ENCODE data around the gene ZNF557. TPM values are rescaled to one million over a fixed set of nuclear protein-coding genes. Genes with fewer than 3 reads are reported as not detected.

Gene ZNF557
- total RNA-seq, 1 donor from 2014 or later, result 14.0 TPM

DNA sequence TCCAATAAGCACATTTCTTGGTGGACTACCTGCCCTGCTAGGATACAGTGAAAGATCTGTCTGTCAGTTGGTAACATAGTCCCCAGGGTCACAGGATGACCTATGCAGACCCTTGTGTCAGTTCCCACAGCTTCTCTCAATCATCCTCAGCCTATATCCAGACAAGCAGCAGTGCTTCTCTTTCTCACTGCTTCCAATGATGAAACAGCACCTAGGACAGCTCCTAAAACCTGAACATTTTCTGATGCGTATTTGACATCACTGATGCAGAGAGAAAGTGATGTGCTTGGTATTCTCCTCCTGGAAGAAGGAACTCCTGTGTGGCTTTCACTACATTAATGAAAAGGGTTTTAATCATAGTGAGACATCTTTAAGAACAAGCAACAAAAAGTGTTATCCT is 43.7 kb downstream of the ZNF557 start:
- FAIRE-seq (no peak), DNase-seq (ENCODE audit: low read depth) (no peak)
- Histone ChIP-seq H3K4me3 (ENCODE audit: low read depth, low read length) (no peak overlapping the region), H3K27me3 (ENCODE audit: control insufficient read depth, insufficient read depth, low read length) (no peaks in the 10 kb centered on the region), H3K36me3 (ENCODE audit: control insufficient read depth, insufficient read depth, low read length) (no peaks in the 10 kb centered on the region)
- TF ChIP-seq, protein P1, sequence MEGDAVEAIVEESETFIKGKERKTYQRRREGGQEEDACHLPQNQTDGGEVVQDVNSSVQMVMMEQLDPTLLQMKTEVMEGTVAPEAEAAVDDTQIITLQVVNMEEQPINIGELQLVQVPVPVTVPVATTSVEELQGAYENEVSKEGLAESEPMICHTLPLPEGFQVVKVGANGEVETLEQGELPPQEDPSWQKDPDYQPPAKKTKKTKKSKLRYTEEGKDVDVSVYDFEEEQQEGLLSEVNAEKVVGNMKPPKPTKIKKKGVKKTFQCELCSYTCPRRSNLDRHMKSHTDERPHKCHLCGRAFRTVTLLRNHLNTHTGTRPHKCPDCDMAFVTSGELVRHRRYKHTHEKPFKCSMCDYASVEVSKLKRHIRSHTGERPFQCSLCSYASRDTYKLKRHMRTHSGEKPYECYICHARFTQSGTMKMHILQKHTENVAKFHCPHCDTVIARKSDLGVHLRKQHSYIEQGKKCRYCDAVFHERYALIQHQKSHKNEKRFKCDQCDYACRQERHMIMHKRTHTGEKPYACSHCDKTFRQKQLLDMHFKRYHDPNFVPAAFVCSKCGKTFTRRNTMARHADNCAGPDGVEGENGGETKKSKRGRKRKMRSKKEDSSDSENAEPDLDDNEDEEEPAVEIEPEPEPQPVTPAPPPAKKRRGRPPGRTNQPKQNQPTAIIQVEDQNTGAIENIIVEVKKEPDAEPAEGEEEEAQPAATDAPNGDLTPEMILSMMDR (IDR thresholded peaks at IDR 0.05; ENCODE audit: insufficient read depth, low read length, severe bottlenecking), result no peak

DNA sequence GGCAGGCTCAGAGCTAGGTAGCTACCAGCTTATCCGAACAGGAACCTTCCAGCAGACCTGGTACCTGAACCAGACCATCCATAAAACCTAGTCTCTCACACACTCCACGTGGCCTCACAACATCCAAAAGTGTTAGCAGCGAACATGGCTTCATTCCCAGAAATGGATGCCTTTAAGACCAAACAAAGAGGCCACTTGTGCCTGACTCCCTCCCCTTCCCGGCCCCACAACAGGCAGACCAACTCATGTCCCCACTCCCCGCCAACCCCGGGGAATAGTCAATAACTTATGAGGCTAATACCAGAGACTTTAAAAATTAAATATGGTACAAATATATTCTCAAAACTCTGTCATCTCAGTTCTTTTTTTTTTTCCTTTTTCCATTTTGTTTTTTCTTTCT is 46.2 kb downstream of the ZNF557 start:
- TF ChIP-seq, protein P1 (IDR thresholded peaks at IDR 0.05; ENCODE audit: insufficient read depth, low read length, severe bottlenecking), result no peak
- FAIRE-seq (no peak), DNase-seq (ENCODE audit: low read depth) (no peak)
- H3K4me3 ChIP-seq (ENCODE audit: low read depth, low read length), result no peak overlapping the region
- H3K27me3 ChIP-seq (ENCODE audit: control insufficient read depth, insufficient read depth, low read length), result no peaks in the 10 kb centered on the region
- no peaks in the 10 kb centered on the region for H3K36me3 ChIP-seq (ENCODE audit: control insufficient read depth, insufficient read depth, low read length)

DNA sequence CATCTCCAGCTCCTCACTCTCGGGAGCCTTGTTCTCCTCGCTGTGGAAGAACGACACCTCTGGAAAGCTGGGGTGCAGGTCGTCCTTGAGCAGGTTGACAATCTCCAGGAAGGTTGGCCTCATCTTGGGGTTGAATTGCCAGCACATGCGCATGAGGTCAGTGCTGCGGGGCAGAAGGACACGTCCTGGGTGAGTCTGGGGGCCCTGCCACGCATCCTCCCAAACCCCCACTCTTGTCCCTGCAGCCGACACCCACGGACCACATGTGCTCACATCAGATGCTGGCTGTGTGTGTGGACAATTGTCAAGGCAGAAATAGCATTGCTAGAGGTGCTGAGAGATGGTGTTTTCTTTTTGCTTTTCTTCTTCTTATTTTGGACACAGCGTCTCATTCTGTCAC is 47.7 kb downstream of the ZNF557 start:
- TF ChIP-seq, protein P1 (IDR thresholded peaks at IDR 0.05; ENCODE audit: insufficient read depth, low read length, severe bottlenecking), result no peak
- Histone ChIP-seq H3K36me3 (ENCODE audit: control insufficient read depth, insufficient read depth, low read length) (no peaks in the 10 kb centered on the region), H3K27me3 (ENCODE audit: control insufficient read depth, insufficient read depth, low read length) (no peaks in the 10 kb centered on the region), H3K4me3 (ENCODE audit: low read depth, low read length) (no peak overlapping the region)
- no peak for DNase-seq (ENCODE audit: low read depth)
- no peak for FAIRE-seq

DNA sequence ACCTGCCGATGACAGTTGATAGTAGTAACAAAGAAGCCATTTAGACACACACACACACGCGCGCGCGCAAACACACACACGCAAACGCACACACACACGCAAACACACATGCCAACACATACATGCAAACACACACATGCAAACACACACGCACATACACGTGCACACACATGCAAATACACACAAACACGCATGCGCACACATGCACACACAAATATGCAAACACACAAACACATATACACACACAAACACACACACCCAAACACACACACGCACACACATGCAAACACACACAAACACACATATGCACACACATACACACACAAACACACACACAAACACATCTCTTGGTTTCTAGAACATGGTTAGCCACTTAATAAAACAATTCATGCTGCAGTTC is 50.1 kb downstream of the ZNF557 start:
- no peaks in the 10 kb centered on the region for H3K36me3 ChIP-seq (ENCODE audit: control insufficient read depth, insufficient read depth, low read length)
- DNase-seq (ENCODE audit: low read depth) (no peak), FAIRE-seq (peak; percentile 64)
- H3K27me3 ChIP-seq (ENCODE audit: control insufficient read depth, insufficient read depth, low read length), result no peaks in the 10 kb centered on the region
- TF ChIP-seq, protein P1 (IDR thresholded peaks at IDR 0.05; ENCODE audit: insufficient read depth, low read length, severe bottlenecking), result no peak
- H3K4me3 ChIP-seq (ENCODE audit: low read depth, low read length), result no peak overlapping the region

DNA sequence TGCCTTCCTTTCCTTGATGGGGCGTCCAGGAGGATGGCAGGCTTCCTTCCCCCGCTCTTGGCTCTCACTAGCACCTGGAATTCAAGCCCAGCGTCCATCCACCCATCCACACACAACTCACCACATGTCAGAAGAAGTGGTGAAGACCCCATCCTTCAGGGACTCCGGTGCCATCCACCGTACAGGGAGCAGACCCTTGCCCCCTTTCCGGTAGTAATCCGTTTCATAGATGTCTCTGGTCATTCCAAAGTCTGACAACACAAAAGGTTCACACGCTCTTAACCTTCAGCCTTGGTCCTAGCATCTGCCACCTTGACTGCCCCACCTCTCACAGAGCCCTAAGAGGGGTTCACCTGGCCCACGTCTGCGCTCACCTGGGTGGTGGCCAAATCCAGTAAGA is 51.0 kb downstream of the ZNF557 start:
- Histone ChIP-seq H3K4me3 (ENCODE audit: low read depth, low read length) (no peak overlapping the region), H3K27me3 (ENCODE audit: control insufficient read depth, insufficient read depth, low read length) (no peaks in the 10 kb centered on the region), H3K36me3 (ENCODE audit: control insufficient read depth, insufficient read depth, low read length) (no peaks in the 10 kb centered on the region)
- TF ChIP-seq, protein P1 (IDR thresholded peaks at IDR 0.05; ENCODE audit: insufficient read depth, low read length, severe bottlenecking), result no peak
- FAIRE-seq (no peak), DNase-seq (ENCODE audit: low read depth) (no peak)

DNA sequence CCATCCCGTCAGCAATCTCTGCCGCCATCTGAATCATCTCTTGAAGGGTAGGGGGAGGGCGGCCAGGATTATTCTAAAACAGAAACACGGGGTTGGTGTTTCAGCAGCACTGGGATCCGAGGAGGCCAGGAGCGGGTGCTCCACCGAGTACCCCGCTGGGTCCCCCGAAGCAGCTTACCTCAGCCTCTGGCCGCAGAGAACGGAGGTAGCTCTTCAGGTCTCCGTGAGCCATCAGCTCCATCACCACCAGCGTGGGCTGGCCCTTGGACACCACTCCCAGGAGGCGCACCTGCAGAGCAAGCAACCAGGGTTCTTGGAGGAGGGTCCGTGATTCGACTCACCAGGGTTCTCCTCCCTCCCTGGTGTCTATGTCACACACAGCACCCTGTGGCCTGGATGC is 53.2 kb downstream of the ZNF557 start:
- H3K27me3 ChIP-seq (ENCODE audit: control insufficient read depth, insufficient read depth, low read length), result no peaks in the 10 kb centered on the region
- FAIRE-seq (no peak), DNase-seq (ENCODE audit: low read depth) (no peak)
- no peak overlapping the region for H3K4me3 ChIP-seq (ENCODE audit: low read depth, low read length)
- no peaks in the 10 kb centered on the region for H3K36me3 ChIP-seq (ENCODE audit: control insufficient read depth, insufficient read depth, low read length)
- TF ChIP-seq, protein P1 (IDR thresholded peaks at IDR 0.05; ENCODE audit: insufficient read depth, low read length, severe bottlenecking), result no peak
